Measurements from ENCODE around the gene CCNI2. TPM values are rescaled to one million over a fixed set of nuclear protein-coding genes. Genes with fewer than 3 reads are reported as not detected.

CCNI2 gene
- total and polyA plus RNA-seq, 9 of the 15 experiments (the other 6 are each of a cell fraction or from before 2014, with no cell fraction given), result 0.05 to 1.7 (median 0.81) TPM; not detected in 5

- TF ChIP-seq, protein P1, sequence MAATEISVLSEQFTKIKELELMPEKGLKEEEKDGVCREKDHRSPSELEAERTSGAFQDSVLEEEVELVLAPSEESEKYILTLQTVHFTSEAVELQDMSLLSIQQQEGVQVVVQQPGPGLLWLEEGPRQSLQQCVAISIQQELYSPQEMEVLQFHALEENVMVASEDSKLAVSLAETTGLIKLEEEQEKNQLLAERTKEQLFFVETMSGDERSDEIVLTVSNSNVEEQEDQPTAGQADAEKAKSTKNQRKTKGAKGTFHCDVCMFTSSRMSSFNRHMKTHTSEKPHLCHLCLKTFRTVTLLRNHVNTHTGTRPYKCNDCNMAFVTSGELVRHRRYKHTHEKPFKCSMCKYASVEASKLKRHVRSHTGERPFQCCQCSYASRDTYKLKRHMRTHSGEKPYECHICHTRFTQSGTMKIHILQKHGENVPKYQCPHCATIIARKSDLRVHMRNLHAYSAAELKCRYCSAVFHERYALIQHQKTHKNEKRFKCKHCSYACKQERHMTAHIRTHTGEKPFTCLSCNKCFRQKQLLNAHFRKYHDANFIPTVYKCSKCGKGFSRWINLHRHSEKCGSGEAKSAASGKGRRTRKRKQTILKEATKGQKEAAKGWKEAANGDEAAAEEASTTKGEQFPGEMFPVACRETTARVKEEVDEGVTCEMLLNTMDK (IDR thresholded peaks at IDR 0.05; ENCODE audit: borderline replicate concordance, insufficient read depth, low read depth, low read length, poor library complexity, severe bottlenecking), result no peak
- TF ChIP-seq CXXC5 (CRISPR knock-in tag; IDR thresholded peaks at IDR 0.05), result no peak
- TF ChIP-seq ZNF407 (IDR thresholded peaks at IDR 0.05; ENCODE audit: low read depth), result no peak
- no peak for TF ChIP-seq ILK (tag; IDR thresholded peaks at IDR 0.05; ENCODE audit: borderline replicate concordance, low read depth)
- TF ChIP-seq TEAD2 (tag; IDR thresholded peaks at IDR 0.05), result no peak
- TF ChIP-seq HNRNPL (IDR thresholded peaks at IDR 0.05; ENCODE audit: low read depth, low read length), result no peak
- TF ChIP-seq TGIF2 (CRISPR knock-in tag; IDR thresholded peaks at IDR 0.05), result no peak
- no peak for TF ChIP-seq PCBP2 (IDR thresholded peaks at IDR 0.05; ENCODE audit: low read depth, low read length, poor library complexity, severe bottlenecking)
- no peak for TF ChIP-seq TEAD4 (IDR thresholded peaks at IDR 0.05; ENCODE audit: low read length)
- TF ChIP-seq TEAD4 (CRISPR knock-in tag; IDR thresholded peaks at IDR 0.05; ENCODE audit: borderline replicate concordance), result no peak
- TF ChIP-seq SREBF2 (CRISPR knock-in tag; IDR thresholded peaks at IDR 0.05), result no peak
- TF ChIP-seq SAP30 (IDR thresholded peaks at IDR 0.05; ENCODE audit: borderline replicate concordance, insufficient read depth, low read depth, low read length, poor library complexity, severe bottlenecking), result no peak
- TF ChIP-seq ETS2 (tag; IDR thresholded peaks at IDR 0.05; ENCODE audit: borderline replicate concordance, poor library complexity, severe bottlenecking), result no peak
- TF ChIP-seq RBM17 (IDR thresholded peaks at IDR 0.05; ENCODE audit: borderline replicate concordance, low read depth, low read length), result no peak
- TF ChIP-seq ZNF75A (CRISPR knock-in tag; IDR thresholded peaks at IDR 0.05), result no peak
- TF ChIP-seq ZNF263 (CRISPR knock-in tag; IDR thresholded peaks at IDR 0.05; ENCODE audit: borderline replicate concordance), result peak; percentile 98
- no peak for TF ChIP-seq SMAD4 (CRISPR knock-in tag; conservative IDR thresholded peaks at IDR 0.05)
Observed at GRCh38 chr5:132776131-132776937, 29.1 kb downstream of the CCNI2 start (continued).

Measured in K562 (cell line).